ENCODE data around the gene NSMF. TPM values are rescaled to one million over a fixed set of nuclear protein-coding genes. Genes with fewer than 3 reads are reported as not detected.
A peak's percentile ranks its signal among the peaks of the same experiment; 100 is the strongest.

The NSMF gene
- total and polyA plus RNA-seq, 10 of the 15 experiments (the other 5 are each of a cell fraction or from before 2014, with no cell fraction given) = 0.13 to 44.3 (median 13.4) TPM

DNA sequence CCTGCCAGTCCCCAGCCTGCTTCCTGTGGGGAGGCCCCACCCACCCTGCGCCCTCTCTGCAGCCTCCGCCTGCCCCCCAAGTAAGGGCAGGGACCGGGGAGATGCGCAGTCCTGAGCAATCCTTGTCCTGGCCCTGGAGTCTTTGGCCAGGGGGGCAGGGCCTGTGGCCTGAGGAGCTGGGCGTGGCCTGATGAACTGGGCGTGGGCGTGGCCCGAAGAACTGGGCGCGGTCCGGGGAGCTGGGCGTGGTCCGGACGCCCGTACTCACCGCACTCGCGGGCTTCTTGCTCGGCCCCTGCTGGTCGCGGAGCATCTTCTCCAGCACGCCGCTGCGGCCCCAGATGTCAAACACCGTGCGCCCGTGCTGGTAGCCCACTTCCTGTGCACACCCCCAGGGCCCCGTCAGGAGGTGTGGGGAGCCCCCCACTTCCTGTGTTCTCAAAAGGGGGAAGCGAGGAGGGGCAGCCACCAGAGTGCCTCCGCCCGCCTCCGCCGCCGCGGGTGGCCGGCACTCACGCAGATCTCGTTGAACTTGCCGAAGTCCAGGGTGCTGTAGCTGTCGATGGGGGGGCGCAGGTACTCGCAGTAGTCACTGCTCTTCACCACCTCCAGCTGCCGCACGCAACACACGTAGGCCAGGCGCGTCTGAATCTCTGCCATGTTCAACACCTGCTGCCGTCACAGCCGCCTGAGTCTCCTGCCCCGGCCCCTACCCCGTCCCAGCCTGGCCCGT is 2.7 kb upstream of the NSMF start (continued):
- TF ChIP-seq, protein P1, sequence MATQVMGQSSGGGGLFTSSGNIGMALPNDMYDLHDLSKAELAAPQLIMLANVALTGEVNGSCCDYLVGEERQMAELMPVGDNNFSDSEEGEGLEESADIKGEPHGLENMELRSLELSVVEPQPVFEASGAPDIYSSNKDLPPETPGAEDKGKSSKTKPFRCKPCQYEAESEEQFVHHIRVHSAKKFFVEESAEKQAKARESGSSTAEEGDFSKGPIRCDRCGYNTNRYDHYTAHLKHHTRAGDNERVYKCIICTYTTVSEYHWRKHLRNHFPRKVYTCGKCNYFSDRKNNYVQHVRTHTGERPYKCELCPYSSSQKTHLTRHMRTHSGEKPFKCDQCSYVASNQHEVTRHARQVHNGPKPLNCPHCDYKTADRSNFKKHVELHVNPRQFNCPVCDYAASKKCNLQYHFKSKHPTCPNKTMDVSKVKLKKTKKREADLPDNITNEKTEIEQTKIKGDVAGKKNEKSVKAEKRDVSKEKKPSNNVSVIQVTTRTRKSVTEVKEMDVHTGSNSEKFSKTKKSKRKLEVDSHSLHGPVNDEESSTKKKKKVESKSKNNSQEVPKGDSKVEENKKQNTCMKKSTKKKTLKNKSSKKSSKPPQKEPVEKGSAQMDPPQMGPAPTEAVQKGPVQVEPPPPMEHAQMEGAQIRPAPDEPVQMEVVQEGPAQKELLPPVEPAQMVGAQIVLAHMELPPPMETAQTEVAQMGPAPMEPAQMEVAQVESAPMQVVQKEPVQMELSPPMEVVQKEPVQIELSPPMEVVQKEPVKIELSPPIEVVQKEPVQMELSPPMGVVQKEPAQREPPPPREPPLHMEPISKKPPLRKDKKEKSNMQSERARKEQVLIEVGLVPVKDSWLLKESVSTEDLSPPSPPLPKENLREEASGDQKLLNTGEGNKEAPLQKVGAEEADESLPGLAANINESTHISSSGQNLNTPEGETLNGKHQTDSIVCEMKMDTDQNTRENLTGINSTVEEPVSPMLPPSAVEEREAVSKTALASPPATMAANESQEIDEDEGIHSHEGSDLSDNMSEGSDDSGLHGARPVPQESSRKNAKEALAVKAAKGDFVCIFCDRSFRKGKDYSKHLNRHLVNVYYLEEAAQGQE (IDR thresholded peaks at IDR 0.05; ENCODE audit: low read depth, low read length) = no peak
- TF ChIP-seq NFYA (IDR thresholded peaks at IDR 0.05; ENCODE audit: borderline replicate concordance, low read depth, low read length) (no peak), EGR1 (IDR thresholded peaks at IDR 0.05; ENCODE audit: borderline replicate concordance in 1 of 2, low read depth in 2 of 2, low read length in 2 of 2) (no peak), NFYB (IDR thresholded peaks at IDR 0.05; ENCODE audit: insufficient read depth, low read depth, low read length) (no peak), EED (IDR thresholded peaks at IDR 0.05; ENCODE audit: low read depth) (0 out of 2 replicates have a peak, but pooled peaks have one; percentile 20), NFXL1 (IDR thresholded peaks at IDR 0.05; ENCODE audit: borderline replicate concordance) (no peak), ZNF24 (IDR thresholded peaks at IDR 0.05) (no peak), HDAC2 (IDR thresholded peaks at IDR 0.05) (no peak), KAT2A (conservative IDR thresholded peaks at IDR 0.05; ENCODE audit: control insufficient read depth, low read depth, low read length) (no peak)
- TF ChIP-seq, protein P2, sequence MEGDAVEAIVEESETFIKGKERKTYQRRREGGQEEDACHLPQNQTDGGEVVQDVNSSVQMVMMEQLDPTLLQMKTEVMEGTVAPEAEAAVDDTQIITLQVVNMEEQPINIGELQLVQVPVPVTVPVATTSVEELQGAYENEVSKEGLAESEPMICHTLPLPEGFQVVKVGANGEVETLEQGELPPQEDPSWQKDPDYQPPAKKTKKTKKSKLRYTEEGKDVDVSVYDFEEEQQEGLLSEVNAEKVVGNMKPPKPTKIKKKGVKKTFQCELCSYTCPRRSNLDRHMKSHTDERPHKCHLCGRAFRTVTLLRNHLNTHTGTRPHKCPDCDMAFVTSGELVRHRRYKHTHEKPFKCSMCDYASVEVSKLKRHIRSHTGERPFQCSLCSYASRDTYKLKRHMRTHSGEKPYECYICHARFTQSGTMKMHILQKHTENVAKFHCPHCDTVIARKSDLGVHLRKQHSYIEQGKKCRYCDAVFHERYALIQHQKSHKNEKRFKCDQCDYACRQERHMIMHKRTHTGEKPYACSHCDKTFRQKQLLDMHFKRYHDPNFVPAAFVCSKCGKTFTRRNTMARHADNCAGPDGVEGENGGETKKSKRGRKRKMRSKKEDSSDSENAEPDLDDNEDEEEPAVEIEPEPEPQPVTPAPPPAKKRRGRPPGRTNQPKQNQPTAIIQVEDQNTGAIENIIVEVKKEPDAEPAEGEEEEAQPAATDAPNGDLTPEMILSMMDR (IDR thresholded peaks at IDR 0.05 in 2 of 3, conservative IDR thresholded peaks at IDR 0.05 in 1 of 3; ENCODE audit: control insufficient read depth in 2 of 3, extremely low read depth in 1 of 3, insufficient read depth in 1 of 3, low read depth in 3 of 3, low read length in 3 of 3) = peak in 2 of 3 experiments; percentile 11 to 35; a peak in 4 of 6 replicates
- TF ChIP-seq, protein P3, sequence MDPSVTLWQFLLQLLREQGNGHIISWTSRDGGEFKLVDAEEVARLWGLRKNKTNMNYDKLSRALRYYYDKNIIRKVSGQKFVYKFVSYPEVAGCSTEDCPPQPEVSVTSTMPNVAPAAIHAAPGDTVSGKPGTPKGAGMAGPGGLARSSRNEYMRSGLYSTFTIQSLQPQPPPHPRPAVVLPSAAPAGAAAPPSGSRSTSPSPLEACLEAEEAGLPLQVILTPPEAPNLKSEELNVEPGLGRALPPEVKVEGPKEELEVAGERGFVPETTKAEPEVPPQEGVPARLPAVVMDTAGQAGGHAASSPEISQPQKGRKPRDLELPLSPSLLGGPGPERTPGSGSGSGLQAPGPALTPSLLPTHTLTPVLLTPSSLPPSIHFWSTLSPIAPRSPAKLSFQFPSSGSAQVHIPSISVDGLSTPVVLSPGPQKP (IDR thresholded peaks at IDR 0.05; ENCODE audit: low read depth, low read length) = 0 out of 2 replicates have a peak, but pooled peaks have one; percentile 50
- TF ChIP-seq, protein P4, sequence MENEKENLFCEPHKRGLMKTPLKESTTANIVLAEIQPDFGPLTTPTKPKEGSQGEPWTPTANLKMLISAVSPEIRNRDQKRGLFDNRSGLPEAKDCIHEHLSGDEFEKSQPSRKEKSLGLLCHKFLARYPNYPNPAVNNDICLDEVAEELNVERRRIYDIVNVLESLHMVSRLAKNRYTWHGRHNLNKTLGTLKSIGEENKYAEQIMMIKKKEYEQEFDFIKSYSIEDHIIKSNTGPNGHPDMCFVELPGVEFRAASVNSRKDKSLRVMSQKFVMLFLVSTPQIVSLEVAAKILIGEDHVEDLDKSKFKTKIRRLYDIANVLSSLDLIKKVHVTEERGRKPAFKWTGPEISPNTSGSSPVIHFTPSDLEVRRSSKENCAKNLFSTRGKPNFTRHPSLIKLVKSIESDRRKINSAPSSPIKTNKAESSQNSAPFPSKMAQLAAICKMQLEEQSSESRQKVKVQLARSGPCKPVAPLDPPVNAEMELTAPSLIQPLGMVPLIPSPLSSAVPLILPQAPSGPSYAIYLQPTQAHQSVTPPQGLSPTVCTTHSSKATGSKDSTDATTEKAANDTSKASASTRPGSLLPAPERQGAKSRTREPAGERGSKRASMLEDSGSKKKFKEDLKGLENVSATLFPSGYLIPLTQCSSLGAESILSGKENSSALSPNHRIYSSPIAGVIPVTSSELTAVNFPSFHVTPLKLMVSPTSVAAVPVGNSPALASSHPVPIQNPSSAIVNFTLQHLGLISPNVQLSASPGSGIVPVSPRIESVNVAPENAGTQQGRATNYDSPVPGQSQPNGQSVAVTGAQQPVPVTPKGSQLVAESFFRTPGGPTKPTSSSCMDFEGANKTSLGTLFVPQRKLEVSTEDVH (IDR thresholded peaks at IDR 0.05; ENCODE audit: low read depth, partially characterized antibody) = no peak
- TF ChIP-seq, protein P5, sequence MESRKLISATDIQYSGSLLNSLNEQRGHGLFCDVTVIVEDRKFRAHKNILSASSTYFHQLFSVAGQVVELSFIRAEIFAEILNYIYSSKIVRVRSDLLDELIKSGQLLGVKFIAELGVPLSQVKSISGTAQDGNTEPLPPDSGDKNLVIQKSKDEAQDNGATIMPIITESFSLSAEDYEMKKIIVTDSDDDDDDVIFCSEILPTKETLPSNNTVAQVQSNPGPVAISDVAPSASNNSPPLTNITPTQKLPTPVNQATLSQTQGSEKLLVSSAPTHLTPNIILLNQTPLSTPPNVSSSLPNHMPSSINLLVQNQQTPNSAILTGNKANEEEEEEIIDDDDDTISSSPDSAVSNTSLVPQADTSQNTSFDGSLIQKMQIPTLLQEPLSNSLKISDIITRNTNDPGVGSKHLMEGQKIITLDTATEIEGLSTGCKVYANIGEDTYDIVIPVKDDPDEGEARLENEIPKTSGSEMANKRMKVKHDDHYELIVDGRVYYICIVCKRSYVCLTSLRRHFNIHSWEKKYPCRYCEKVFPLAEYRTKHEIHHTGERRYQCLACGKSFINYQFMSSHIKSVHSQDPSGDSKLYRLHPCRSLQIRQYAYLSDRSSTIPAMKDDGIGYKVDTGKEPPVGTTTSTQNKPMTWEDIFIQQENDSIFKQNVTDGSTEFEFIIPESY (IDR thresholded peaks at IDR 0.05) = 0 out of 2 replicates have a peak, but pooled peaks have one; percentile 43
- TF ChIP-seq, protein P6, sequence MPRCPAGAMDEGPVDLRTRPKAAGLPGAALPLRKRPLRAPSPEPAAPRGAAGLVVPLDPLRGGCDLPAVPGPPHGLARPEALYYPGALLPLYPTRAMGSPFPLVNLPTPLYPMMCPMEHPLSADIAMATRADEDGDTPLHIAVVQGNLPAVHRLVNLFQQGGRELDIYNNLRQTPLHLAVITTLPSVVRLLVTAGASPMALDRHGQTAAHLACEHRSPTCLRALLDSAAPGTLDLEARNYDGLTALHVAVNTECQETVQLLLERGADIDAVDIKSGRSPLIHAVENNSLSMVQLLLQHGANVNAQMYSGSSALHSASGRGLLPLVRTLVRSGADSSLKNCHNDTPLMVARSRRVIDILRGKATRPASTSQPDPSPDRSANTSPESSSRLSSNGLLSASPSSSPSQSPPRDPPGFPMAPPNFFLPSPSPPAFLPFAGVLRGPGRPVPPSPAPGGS (IDR thresholded peaks at IDR 0.05; ENCODE audit: borderline replicate concordance, insufficient read depth, low read depth, low read length, poor library complexity, severe bottlenecking) = no peak
